ENCODE results near the gene DAB2.

DNA sequence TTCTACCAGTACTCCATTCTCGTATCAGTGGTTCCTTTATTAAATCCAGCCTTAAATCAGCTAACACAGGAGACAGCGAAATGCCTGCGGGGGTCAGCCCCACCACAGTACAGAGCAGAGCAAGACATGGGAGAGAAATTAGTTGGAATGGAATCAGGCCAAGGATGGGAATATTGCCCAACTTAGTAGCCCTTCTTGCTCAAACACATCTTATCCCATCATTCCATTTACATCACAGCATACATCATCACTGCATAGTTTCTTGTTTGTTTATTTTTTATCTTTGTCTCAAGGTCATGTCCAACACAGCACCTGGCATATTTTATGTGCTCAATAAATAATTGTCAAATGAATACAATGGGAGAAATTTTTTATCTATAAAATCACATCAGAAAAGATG lies 34.3 kb upstream of the DAB2 start:
- no peak for TF ChIP-seq POLR2AphosphoS5 (IDR thresholded peaks at IDR 0.05; ENCODE audit: low read depth, low read length)
- no peak for TF ChIP-seq POLR2A (IDR thresholded peaks at IDR 0.05; ENCODE audit: low read depth, low read length)
- TF ChIP-seq SPI1 (IDR thresholded peaks at IDR 0.05; ENCODE audit: low read depth, low read length), result no peak
- no peak for TF ChIP-seq TAF1 (IDR thresholded peaks at IDR 0.05; ENCODE audit: low read depth, low read length)

All from GM12891 (cell line).